ENCODE measurements around the gene MARCKSL1. TPM values are rescaled to one million over a fixed set of nuclear protein-coding genes. Genes with fewer than 3 reads are reported as not detected.

MARCKSL1 gene
- total RNA-seq, 1 donor: 32.4 TPM

DNA sequence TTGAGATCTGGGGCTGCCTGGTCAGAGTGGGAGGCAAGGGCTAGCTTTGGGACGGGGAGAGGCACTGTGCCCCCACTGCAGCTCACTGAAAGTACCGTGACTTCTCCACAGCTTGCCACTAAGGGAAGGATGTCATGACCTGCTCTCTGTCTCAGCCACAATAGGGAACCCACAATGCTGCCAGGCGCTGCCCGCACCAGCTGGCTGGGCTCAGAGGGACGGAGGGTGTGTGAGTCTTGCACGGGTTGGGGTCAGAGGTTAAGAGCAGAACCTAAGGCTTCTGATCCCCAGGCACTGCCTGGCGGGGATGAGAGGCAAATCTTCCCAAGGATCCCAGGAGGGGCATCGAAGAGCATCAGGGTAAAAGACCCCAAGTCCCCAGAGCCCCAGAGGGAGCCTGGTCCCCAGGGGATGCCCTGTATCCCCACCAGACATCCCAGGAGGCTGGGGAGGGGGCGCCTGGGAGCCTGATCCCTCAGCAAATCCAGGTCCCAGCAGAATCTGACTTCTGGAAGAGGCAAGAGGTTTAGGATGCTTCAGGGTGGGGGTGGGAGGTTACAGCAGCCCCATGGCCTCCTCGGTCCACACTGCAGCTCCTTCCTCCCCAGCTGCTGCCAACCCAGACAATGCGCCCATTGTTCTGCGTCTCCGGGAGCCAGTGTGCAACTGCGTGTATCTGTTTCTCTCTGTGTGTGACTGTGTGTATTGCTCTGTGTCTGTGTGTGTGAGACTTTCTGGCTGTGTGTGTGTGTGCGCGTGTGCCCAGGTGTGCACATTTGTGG is 2.0 kb upstream of the MARCKSL1 start:
- H3K4me3 ChIP-seq (ENCODE audit: low read depth, low read length): no peak overlapping the region

DNA sequence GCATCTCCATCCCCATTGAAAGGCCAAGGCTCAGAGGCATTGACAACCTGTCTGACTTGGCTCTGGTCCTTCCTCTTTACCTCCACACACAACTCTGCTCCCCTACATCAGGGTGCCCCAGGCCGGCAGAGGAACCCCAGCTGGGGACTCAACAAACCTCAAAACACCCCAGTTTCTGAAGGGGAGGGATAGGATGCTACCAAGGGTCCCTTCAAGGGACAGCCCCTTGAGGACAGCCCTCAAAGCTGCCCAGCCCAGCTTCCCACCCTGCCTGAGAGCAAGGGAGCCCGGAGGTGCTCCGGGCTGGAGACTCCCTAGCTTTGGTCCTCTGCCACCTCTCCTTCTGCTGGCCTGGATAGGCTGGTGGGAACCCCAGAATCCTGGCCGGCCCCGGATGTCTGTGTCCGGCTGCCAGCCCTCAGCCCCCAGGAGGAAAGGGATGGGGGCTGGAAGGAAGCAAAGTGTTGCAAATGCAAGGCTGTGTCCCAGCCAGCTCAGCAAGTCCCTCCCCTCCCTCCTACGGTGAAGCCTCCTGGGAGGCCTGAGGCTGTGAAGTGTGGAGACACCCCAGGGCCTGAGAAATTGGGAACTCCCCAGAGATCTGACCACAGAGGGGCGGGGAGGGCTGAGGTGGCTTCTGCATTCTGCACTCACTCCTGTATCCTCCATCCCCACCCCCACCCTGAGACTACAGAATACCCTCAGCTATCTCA is 1.1 kb upstream of the MARCKSL1 start:
- no peak for DNase-seq (ENCODE audit: low read depth)
- TF ChIP-seq, protein P1, sequence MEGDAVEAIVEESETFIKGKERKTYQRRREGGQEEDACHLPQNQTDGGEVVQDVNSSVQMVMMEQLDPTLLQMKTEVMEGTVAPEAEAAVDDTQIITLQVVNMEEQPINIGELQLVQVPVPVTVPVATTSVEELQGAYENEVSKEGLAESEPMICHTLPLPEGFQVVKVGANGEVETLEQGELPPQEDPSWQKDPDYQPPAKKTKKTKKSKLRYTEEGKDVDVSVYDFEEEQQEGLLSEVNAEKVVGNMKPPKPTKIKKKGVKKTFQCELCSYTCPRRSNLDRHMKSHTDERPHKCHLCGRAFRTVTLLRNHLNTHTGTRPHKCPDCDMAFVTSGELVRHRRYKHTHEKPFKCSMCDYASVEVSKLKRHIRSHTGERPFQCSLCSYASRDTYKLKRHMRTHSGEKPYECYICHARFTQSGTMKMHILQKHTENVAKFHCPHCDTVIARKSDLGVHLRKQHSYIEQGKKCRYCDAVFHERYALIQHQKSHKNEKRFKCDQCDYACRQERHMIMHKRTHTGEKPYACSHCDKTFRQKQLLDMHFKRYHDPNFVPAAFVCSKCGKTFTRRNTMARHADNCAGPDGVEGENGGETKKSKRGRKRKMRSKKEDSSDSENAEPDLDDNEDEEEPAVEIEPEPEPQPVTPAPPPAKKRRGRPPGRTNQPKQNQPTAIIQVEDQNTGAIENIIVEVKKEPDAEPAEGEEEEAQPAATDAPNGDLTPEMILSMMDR (IDR thresholded peaks at IDR 0.05; ENCODE audit: insufficient read depth, low read depth, low read length): no peak
- no peak overlapping the region for H3K4me3 ChIP-seq (ENCODE audit: low read depth, low read length)

More for the DNA sequence above, 2.0 kb upstream of the MARCKSL1 start:
- TF ChIP-seq, protein P1 (IDR thresholded peaks at IDR 0.05; ENCODE audit: insufficient read depth, low read depth, low read length): no peak
- no peak for DNase-seq (ENCODE audit: low read depth)

DNA sequence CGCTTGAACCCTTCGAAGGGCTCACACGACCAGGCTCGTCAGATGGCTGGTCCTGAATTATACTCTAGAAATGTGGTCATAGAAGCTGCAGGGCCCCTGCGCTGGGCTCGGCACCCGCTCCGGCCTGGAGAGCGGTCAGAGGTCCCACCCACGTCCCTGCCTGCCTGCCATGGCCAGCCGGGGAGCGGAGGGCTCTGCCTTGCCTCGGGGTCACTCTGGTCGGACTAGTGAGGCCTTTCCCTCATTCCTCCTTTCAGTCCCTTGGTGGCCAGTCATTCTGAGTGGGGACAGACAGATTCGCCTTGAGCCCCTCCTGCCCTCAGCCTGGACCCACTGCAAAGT is 529 bp upstream of the MARCKSL1 start:
- H3K4me3 ChIP-seq (ENCODE audit: low read depth, low read length): peak overlapping the region; percentile 45
- TF ChIP-seq, protein P1 (IDR thresholded peaks at IDR 0.05; ENCODE audit: insufficient read depth, low read depth, low read length): no peak
- no peak for DNase-seq (ENCODE audit: low read depth)

DNA sequence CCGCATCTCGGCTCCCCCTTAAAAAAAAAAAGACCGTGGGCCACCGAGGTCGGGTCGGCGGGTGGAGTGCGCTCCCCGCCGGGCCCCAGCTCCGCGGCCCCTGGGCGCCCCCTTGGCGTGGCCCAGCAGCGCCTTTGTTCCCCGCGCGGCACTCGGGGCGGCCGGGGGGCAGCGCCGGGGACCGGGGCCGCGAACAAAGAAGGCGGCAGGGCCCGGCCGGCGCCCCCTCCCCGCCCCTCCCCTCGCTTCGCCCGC is 571 bp downstream of the MARCKSL1 start:
- TF ChIP-seq, protein P1 (IDR thresholded peaks at IDR 0.05; ENCODE audit: insufficient read depth, low read depth, low read length): no peak
- peak overlapping the region; percentile 72 for H3K4me3 ChIP-seq (ENCODE audit: low read depth, low read length)

DNA sequence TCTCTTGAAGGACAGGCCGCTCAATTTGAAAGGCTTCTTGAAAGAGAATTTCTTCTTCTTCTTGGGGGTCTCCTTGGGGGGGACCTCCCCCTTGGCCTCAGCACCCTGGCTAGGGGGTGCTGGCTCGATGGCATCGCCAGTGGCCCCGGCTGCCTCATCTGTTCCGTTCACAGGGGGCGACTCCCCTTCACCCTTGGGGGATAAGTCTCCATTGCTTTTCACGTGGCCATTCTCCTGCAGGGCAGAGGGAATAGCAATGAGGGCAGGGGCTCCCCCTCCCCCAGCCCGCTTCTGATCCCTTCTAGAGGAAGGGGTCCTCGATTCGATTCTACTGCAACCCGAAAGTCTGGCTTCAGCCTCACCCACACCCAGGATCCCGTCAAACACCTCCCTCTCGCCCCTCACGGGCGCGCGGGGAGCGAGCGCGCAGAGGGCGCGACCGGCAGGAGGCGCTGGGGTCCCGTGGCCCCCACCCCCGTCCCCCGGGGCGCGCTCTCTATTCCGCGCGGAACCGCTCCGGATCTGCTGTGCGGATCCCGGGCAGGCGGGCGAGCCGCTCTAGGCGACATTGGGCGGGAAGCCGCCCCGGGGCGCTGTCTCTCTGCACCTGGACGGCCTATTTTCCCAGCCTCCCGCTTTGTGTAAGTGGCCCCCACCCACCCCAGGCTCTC is 1.0 kb downstream of the MARCKSL1 start:
- DNase-seq (ENCODE audit: low read depth): peak; percentile 45
- TF ChIP-seq, protein P1 (IDR thresholded peaks at IDR 0.05; ENCODE audit: insufficient read depth, low read depth, low read length): peak; percentile 74
- H3K4me3 ChIP-seq (ENCODE audit: low read depth, low read length): peak overlapping the region; percentile 72

More for the DNA sequence above, 571 bp downstream of the MARCKSL1 start:
- no peak for DNase-seq (ENCODE audit: low read depth)

DNA sequence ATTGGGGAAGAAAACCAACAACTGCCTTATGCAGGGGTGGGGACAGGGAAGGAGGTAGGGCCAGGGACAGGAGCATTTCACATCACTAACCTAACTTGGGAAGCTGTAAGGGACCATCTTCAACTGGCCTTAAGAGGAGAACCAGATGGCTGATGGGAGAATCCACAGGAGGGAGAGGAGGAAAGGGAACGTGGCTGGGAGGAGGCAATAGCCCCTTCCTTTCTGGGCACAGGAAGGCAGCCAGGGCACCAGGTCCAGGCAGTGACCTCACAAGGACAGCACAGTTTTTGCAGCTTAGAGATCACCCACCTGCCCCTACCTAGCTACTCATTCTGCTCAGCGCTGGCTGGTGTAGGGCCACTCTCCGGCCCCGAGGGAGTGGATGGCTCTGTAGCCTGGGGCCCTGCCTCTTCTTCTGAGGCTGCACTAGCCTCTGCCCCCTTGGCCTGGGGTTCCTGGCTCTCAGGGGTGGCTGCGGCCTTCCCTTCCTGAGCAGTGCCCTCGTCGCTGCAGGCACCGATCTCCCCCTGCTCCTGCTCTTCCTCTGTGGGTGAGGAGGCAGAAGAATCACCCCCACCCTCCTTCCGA is 1.7 kb downstream of the MARCKSL1 start:
- TF ChIP-seq, protein P1 (IDR thresholded peaks at IDR 0.05; ENCODE audit: insufficient read depth, low read depth, low read length): no peak
- H3K4me3 ChIP-seq (ENCODE audit: low read depth, low read length): peak overlapping the region; percentile 72

More for the DNA sequence above, 1.7 kb downstream of the MARCKSL1 start:
- no peak for DNase-seq (ENCODE audit: low read depth)
